ENCODE results near the gene MCF2L2. TPM values are rescaled to one million over a fixed set of nuclear protein-coding genes. Genes with fewer than 3 reads are reported as not detected.

The MCF2L2 gene
- total and polyA plus RNA-seq, 2 donors (not counting 3 experiments of a cell fraction or from before 2014, with no cell fraction given), result 0.15 to 1.1 TPM

DNA sequence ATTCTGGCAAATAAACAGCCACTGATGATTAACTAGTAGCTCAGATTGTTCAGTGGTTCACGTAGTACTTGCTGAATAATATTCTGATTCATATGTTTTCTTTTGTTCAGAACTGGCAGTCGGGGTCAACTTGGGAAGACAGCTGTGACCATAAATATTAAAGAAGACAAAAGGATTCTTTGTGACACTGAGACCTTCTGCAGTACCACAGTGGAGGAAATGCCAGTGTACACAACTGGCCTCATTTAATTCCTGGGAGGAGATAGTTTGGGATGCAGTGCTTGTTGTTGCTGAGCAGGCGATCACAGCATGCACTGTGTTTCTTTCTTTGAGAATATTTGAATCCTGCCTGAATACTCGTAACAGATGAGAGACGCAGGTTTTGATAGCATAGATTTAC, 26.7 kb upstream of the MCF2L2 start:
- CTCF ChIA-PET, result interaction anchor here (0.9 to 1.7 kb wide), 7 partner anchors 9 to 369 kb away, joined by 3 to 15 read pairs (median 4); partner anchors contain the start of gene MCF2L2
- H4K20me1 ChIP-seq (replicated peaks; ENCODE audit: control insufficient read depth, extremely low read depth, insufficient read depth, low read length), result no peaks in the 10 kb centered on the region
- no TSS peak for BruUV-seq (replicated peaks)
- H3K4me1 ChIP-seq (ENCODE audit: control insufficient read depth, extremely low read depth, insufficient read depth, low read length), result peaks cover 21% of the 10 kb centered on the region
- H3K36me3 ChIP-seq (ENCODE audit: control insufficient read depth in 2 of 2, extremely low read depth in 1 of 2, insufficient read depth in 2 of 2, low read length in 2 of 2), result no peaks in the 10 kb centered on the region
- peak overlapping the region; percentile 14 for H3K9ac ChIP-seq (replicated peaks; ENCODE audit: extremely low read depth, insufficient read depth, low read length)
- H3K9me3 ChIP-seq (replicated peaks; ENCODE audit: control insufficient read depth, insufficient read depth, low read length), result no peaks in the 10 kb centered on the region
- peak overlapping the region; percentile 27 for H3K27ac ChIP-seq (ENCODE audit: insufficient read depth, low read depth, low read length)
- TF ChIP-seq MYC (IDR thresholded peaks at IDR 0.05; ENCODE audit: low read depth, low read length) (no peak), FOS (IDR thresholded peaks at IDR 0.05; ENCODE audit: borderline replicate concordance, insufficient read depth, low read length) (peak; percentile 74), POLR2AphosphoS5 (IDR thresholded peaks at IDR 0.05; ENCODE audit: insufficient read depth, low read depth, low read length) (peak; percentile 44), POLR2A (IDR thresholded peaks at IDR 0.05; ENCODE audit: low read depth, low read length) (peak; percentile 24), JUN (IDR thresholded peaks at IDR 0.05; ENCODE audit: borderline replicate concordance, insufficient read depth, insufficient read length, low read depth) (no peak), EZH2 (IDR thresholded peaks at IDR 0.05; ENCODE audit: borderline replicate concordance, low read depth, low read length, severe bottlenecking) (no peak), GATA2 (IDR thresholded peaks at IDR 0.05; ENCODE audit: insufficient read depth, insufficient read length, low read depth, low read length) (no peak)
- TF ChIP-seq, protein P1, sequence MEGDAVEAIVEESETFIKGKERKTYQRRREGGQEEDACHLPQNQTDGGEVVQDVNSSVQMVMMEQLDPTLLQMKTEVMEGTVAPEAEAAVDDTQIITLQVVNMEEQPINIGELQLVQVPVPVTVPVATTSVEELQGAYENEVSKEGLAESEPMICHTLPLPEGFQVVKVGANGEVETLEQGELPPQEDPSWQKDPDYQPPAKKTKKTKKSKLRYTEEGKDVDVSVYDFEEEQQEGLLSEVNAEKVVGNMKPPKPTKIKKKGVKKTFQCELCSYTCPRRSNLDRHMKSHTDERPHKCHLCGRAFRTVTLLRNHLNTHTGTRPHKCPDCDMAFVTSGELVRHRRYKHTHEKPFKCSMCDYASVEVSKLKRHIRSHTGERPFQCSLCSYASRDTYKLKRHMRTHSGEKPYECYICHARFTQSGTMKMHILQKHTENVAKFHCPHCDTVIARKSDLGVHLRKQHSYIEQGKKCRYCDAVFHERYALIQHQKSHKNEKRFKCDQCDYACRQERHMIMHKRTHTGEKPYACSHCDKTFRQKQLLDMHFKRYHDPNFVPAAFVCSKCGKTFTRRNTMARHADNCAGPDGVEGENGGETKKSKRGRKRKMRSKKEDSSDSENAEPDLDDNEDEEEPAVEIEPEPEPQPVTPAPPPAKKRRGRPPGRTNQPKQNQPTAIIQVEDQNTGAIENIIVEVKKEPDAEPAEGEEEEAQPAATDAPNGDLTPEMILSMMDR (IDR thresholded peaks at IDR 0.05; ENCODE audit: extremely low read depth in 1 of 2, insufficient read depth in 1 of 2, low read depth in 1 of 2, low read length in 2 of 2), result no peak
- TF ChIP-seq, protein P2, sequence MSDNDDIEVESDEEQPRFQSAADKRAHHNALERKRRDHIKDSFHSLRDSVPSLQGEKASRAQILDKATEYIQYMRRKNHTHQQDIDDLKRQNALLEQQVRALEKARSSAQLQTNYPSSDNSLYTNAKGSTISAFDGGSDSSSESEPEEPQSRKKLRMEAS (IDR thresholded peaks at IDR 0.05; ENCODE audit: insufficient read depth, insufficient read length), result no peak
- H3K9me1 ChIP-seq (replicated peaks; ENCODE audit: control insufficient read depth, extremely low read depth, insufficient read depth, low read length), result no peaks in the 10 kb centered on the region
- no peaks in the 10 kb centered on the region for H3K79me2 ChIP-seq (ENCODE audit: control insufficient read depth, insufficient read depth, low read length)
- H3K27me3 ChIP-seq (ENCODE audit: control insufficient read depth in 2 of 2, insufficient read depth in 2 of 2, low read length in 2 of 2), result no peaks in the 10 kb centered on the region
- H3K4me2 ChIP-seq (ENCODE audit: insufficient read depth, low read length), result peak overlapping the region; percentile 6
- H3K4me3 ChIP-seq (replicated peaks in 1 of 3; ENCODE audit: insufficient read depth in 1 of 3, low read depth in 1 of 3, low read length in 3 of 3), result no peak overlapping the region
- no peak overlapping the region for H2AFZ ChIP-seq (ENCODE audit: low read depth, low read length)
- dilution Hi-C loops (cut with MboI; ENCODE audit: extremely low pct_ligation_motif_present, low sequenced_read_pairs) (no loop called here), intact Hi-C loops (cut with micrococcal nuclease) (no loop called here)
- POLR2A ChIA-PET, result no interaction called here
- DNase-seq (ENCODE audit: low read depth, low spot score) (peak; percentile 83), FAIRE-seq (peak; percentile 71)
